Activated CD4-positive, alpha-beta memory T cell treated with anti-CD3 and anti-CD28 coated beads, Interleukin-2, amount 10 ng/mL, durations not matched to agents 7 days and 5 days (primary cell): Measurements from ENCODE around the gene RAC3. TPM values are rescaled to one million over a fixed set of nuclear protein-coding genes. Genes with fewer than 3 reads are reported as not detected.

Source experiments
- CTCF ChIA-PET: fragments of 350-600 bp; sonication (Branson Sonifier 250); formaldehyde crosslinking; loops from one replicate; lab custom pipeline; 2021; ENCODE audit warnings: antibody characterized with exemption, inconsistent platforms; lab: Charles Lee
- POLR2A ChIA-PET: fragments of 350-600 bp; sonication (Branson Sonifier 250); formaldehyde crosslinking; loops from one replicate; lab custom pipeline; 2021; ENCODE audit warnings: antibody characterized with exemption; lab: Charles Lee
- DNase-seq: peaks from one replicate; pipeline ENCODE4 v3.0.0-alpha.2; 2020
- H3K27ac Mint-ChIP-seq: one replicate; pipeline ENCODE4 v1.8.0; 2021; ENCODE audit warnings: mild to moderate bottlenecking, mixed read lengths
- H3K27me3 Mint-ChIP-seq: one replicate; pipeline ENCODE4 v1.8.0; 2021; ENCODE audit warnings: mixed read lengths
- H3K36me3 Mint-ChIP-seq: one replicate; pipeline ENCODE4 v1.8.0; 2021; ENCODE audit warnings: low read depth, mixed read lengths
- H3K4me1 Mint-ChIP-seq: one replicate; pipeline ENCODE4 v1.8.0; 2021; ENCODE audit warnings: mixed read lengths
- H3K4me3 Mint-ChIP-seq: one replicate; pipeline ENCODE4 v1.8.0; 2021; ENCODE audit warnings: mild to moderate bottlenecking, mixed read lengths
- H3K9me3 Mint-ChIP-seq: one replicate; pipeline ENCODE4 v1.8.0; 2021; ENCODE audit warnings: mixed read lengths
- total RNA-seq, 2 experiments: library from RNA; stranded (reverse); gene quantifications; one replicate each; pipeline ENCODE4 v1.2.3, GENCODE V29; 2021

The RAC3 gene
- total RNA-seq, 2 experiments from 2014 or later: 7.9 to 8.1 TPM

- ChIA-PET POLR2A (no interaction called here), CTCF (no interaction called here)
- Mint-ChIP-seq H3K27me3 (no peaks in the 10 kb centered on the region), H3K9me3 (no peaks in the 10 kb centered on the region), H3K27ac (no peak overlapping the region), H3K4me3 (no peak overlapping the region), H3K36me3 (no peaks in the 10 kb centered on the region), H3K4me1 (no peaks in the 10 kb centered on the region)
- DNase-seq: no peak
Observed at GRCh38 chr17:82011617-82012187, 19.8 kb upstream of the RAC3 start.

- no peak for DNase-seq
- CTCF ChIA-PET: no interaction called here
- Mint-ChIP-seq H3K27me3 (no peaks in the 10 kb centered on the region), H3K36me3 (no peaks in the 10 kb centered on the region), H3K4me3 (no peak overlapping the region), H3K4me1 (no peaks in the 10 kb centered on the region), H3K9me3 (no peaks in the 10 kb centered on the region), H3K27ac (no peak overlapping the region)
- POLR2A ChIA-PET: no interaction called here
Observed at GRCh38 chr17:82012261-82012639, 19.2 kb upstream of the RAC3 start.

GRCh38 chr17:82012640-82013295 lies 18.7 kb upstream of the RAC3 start:
- POLR2A ChIA-PET: interaction anchor here (0.6 kb wide), 1 partner anchor 111 kb away, joined by 3 read pairs; the partner anchor contains the start of gene NPB
- Mint-ChIP-seq H3K36me3 (no peaks in the 10 kb centered on the region), H3K9me3 (no peaks in the 10 kb centered on the region), H3K27me3 (no peaks in the 10 kb centered on the region), H3K27ac (no peak overlapping the region), H3K4me3 (no peak overlapping the region), H3K4me1 (no peaks in the 10 kb centered on the region)
- no peak for DNase-seq
- CTCF ChIA-PET: no interaction called here

GRCh38 chr17:82013341-82013740 lies 18.1 kb upstream of the RAC3 start:
- POLR2A ChIA-PET: interaction anchor here (0.6 kb wide), 1 partner anchor 111 kb away, joined by 3 read pairs; the partner anchor contains the start of gene NPB
- H3K27ac Mint-ChIP-seq: no peak overlapping the region
- H3K27me3 Mint-ChIP-seq: no peaks in the 10 kb centered on the region
- no peak for DNase-seq
- H3K4me1 Mint-ChIP-seq: peaks cover under 1% of the 10 kb centered on the region
- CTCF ChIA-PET: interaction anchor here (1.5 kb wide), 1 partner anchor 53 kb away, joined by 4 read pairs; no protein-coding TSS in a partner anchor
- no peaks in the 10 kb centered on the region for H3K9me3 Mint-ChIP-seq
- H3K4me3 Mint-ChIP-seq: no peak overlapping the region
- H3K36me3 Mint-ChIP-seq: peaks cover under 1% of the 10 kb centered on the region

GRCh38 chr17:82013772-82014321 lies 17.6 kb upstream of the RAC3 start:
- Mint-ChIP-seq H3K4me1 (peaks cover 4% of the 10 kb centered on the region), H3K9me3 (no peaks in the 10 kb centered on the region), H3K27me3 (no peaks in the 10 kb centered on the region), H3K27ac (no peak overlapping the region), H3K36me3 (peaks cover 5% of the 10 kb centered on the region), H3K4me3 (no peak overlapping the region)
- CTCF ChIA-PET: interaction anchor here (1.5 kb wide), 1 partner anchor 54 kb away, joined by 4 read pairs; no protein-coding TSS in a partner anchor
- POLR2A ChIA-PET: no interaction called here
- DNase-seq: no peak

- Mint-ChIP-seq H3K4me1 (peaks cover 4% of the 10 kb centered on the region), H3K27me3 (no peaks in the 10 kb centered on the region), H3K9me3 (no peaks in the 10 kb centered on the region), H3K36me3 (peaks cover 7% of the 10 kb centered on the region), H3K4me3 (no peak overlapping the region), H3K27ac (no peak overlapping the region)
- DNase-seq: no peak
- ChIA-PET CTCF (interaction anchor here (1.5 kb wide), 1 partner anchor 55 kb away, joined by 4 read pairs; no protein-coding TSS in a partner anchor), POLR2A (no interaction called here)
Observed at GRCh38 chr17:82014432-82014831, 17.0 kb upstream of the RAC3 start.

GRCh38 chr17:82014971-82015310 lies 16.5 kb upstream of the RAC3 start:
- Mint-ChIP-seq H3K27ac (no peak overlapping the region), H3K4me3 (no peak overlapping the region), H3K4me1 (peaks cover 5% of the 10 kb centered on the region), H3K27me3 (no peaks in the 10 kb centered on the region), H3K36me3 (peaks cover 7% of the 10 kb centered on the region), H3K9me3 (no peaks in the 10 kb centered on the region)
- DNase-seq: no peak
- ChIA-PET POLR2A (no interaction called here), CTCF (interaction anchor here (1.5 kb wide), 1 partner anchor 55 kb away, joined by 4 read pairs; no protein-coding TSS in a partner anchor)

- ChIA-PET POLR2A (interaction anchor here (0.9 kb wide), 1 partner anchor 22 kb away, joined by 3 read pairs; the partner anchor contains the start of gene DCXR), CTCF (no interaction called here)
- Mint-ChIP-seq H3K4me1 (peaks cover 8% of the 10 kb centered on the region), H3K27ac (no peak overlapping the region), H3K9me3 (no peaks in the 10 kb centered on the region), H3K36me3 (peaks cover 7% of the 10 kb centered on the region), H3K27me3 (no peaks in the 10 kb centered on the region), H3K4me3 (no peak overlapping the region)
- DNase-seq: no peak
Observed at GRCh38 chr17:82015311-82015971, 16.0 kb upstream of the RAC3 start.

GRCh38 chr17:82016061-82016874 lies 15.2 kb upstream of the RAC3 start:
- Mint-ChIP-seq H3K27ac (no peak overlapping the region), H3K4me3 (no peak overlapping the region), H3K9me3 (no peaks in the 10 kb centered on the region), H3K36me3 (peaks cover 7% of the 10 kb centered on the region), H3K27me3 (no peaks in the 10 kb centered on the region), H3K4me1 (peaks cover 12% of the 10 kb centered on the region)
- ChIA-PET POLR2A (interaction anchor here (0.9 kb wide), 1 partner anchor 21 kb away, joined by 3 read pairs; the partner anchor contains the start of gene DCXR), CTCF (no interaction called here)
- no peak for DNase-seq

GRCh38 chr17:82016875-82017459 lies 14.5 kb upstream of the RAC3 start:
- Mint-ChIP-seq H3K4me3 (no peak overlapping the region), H3K4me1 (peaks cover 19% of the 10 kb centered on the region), H3K27me3 (no peaks in the 10 kb centered on the region), H3K9me3 (no peaks in the 10 kb centered on the region), H3K27ac (no peak overlapping the region), H3K36me3 (peaks cover 7% of the 10 kb centered on the region)
- DNase-seq: no peak
- ChIA-PET CTCF (interaction anchor here (1.2 kb wide), 1 partner anchor 57 kb away, joined by 5 read pairs; no protein-coding TSS in a partner anchor), POLR2A (no interaction called here)

- Mint-ChIP-seq H3K36me3 (peaks cover 7% of the 10 kb centered on the region), H3K4me1 (peaks cover 19% of the 10 kb centered on the region), H3K27ac (no peak overlapping the region), H3K9me3 (no peaks in the 10 kb centered on the region), H3K27me3 (no peaks in the 10 kb centered on the region), H3K4me3 (no peak overlapping the region)
- ChIA-PET POLR2A (no interaction called here), CTCF (interaction anchor here (1.2 kb wide), 1 partner anchor 58 kb away, joined by 5 read pairs; no protein-coding TSS in a partner anchor)
- no peak for DNase-seq
Observed at GRCh38 chr17:82017612-82018151, 13.8 kb upstream of the RAC3 start.
